Upper lobe of left lung (tissue), 4 donors: Measurements from ENCODE around the gene BARX1.

Source experiments
- CTCF ChIP-seq, 6 experiments: fragments of 450-650 bp in 4 of 6; fragments of 200-600 bp in 2 of 6; sonication (generic) in 2 of 6; IDR thresholded peaks; one replicate each; pipeline ENCODE4 v1.5.1; 2016 to 2019; ENCODE audit warnings: antibody characterized with exemption in 6 of 6
- EP300 ChIP-seq, 4 donors: sonication (generic); formaldehyde crosslinking; IDR thresholded peaks; one replicate each; pipeline ENCODE4 v1.5.1; 2017; ENCODE audit warnings: antibody characterized with exemption in 4 of 4, control low read depth in 2 of 4

- TF ChIP-seq CTCF (IDR thresholded peaks at IDR 0.05) (no peak), EP300 (IDR thresholded peaks at IDR 0.05) (no peak)
These were observed 25.1 kb downstream of the BARX1 start for GRCh38 chr9:93930070-93930469.
